AG20443 (cell line): Measurements from ENCODE around the gene PROZ.
A peak's percentile ranks its signal among the peaks of the same experiment; 100 is the strongest.

Experiments
- DNase-seq: peaks from one replicate; pipeline ENCODE4 v3.0.0; 2012; ENCODE audit warnings: low spot score, mixed read lengths

Gene PROZ

DNA sequence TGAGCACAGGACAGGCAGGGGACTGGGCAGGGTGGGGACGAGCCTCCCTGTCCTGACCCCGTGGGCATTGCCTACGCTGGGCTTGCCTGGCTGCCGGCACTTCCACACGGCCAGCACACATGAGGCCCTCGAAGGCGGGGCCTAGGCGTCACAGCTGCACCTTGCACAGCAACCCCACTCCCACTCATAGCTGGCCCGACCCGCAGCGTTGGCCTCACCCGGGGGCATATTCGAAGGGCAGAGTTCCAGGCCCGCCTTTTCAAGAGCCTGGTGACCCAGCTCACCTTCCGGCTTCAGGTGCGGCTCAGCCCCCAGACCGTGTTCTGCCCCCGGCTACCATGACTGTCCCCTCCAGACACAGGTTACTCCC, 16.9 kb upstream of the PROZ start:
- no peak for DNase-seq

DNA sequence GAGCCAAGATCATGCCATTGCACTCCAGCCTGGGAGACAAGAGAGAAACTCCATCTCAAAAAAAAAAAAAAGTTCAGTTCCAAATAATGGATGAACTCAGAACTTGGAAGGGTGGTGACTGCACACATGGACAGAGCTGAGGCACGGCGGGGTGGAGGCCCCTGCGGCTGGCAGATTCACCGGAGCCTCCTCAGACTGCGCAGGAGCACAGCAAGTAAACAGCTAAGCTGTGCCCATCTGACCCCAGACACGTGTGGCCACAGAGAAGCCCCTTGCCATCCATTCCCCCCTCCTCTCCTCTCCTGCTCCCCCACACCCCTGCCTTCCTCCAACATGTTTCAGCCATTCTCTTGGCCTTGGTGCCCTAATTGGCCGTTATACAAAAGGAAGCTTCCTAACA, 15.6 kb upstream of the PROZ start:
- DNase-seq: peak; percentile 50

DNA sequence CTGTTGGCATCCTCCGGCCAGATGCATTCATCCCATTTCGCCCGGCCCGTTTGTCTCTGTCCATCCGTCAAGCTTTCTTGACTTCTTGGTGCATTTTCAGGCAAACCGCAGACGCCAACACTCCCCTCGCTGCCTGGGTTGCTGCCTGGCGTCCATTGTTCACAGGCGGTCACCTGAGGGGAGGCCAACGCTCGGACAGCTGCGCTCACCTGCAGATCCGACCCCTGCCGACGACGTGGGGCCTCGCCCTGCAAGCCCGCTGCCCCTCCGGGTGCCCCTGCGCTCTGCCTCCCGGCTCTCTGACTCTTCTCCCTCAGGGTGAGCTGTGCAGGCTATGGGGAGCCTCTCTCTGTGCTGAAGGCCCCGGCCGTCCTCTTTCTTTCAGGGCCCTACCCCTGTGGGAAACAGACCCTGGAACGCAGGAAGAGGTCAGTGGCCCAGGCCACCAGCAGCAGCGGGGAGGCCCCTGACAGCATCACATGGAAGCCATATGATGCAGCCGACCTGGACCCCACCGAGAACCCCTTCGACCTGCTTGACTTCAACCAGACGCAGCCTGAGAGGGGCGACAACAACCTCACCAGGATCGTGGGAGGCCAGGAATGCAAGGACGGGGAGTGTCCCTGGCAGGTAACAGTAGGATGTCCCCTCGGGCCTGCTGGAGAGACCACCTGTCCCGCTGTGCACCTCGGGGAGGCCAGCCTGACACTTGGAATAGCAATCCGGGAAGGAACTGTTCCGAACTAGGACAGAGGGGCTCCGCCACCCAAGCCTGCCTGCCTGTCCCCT, 14.8 kb upstream of the PROZ start:
- DNase-seq: no peak

DNA sequence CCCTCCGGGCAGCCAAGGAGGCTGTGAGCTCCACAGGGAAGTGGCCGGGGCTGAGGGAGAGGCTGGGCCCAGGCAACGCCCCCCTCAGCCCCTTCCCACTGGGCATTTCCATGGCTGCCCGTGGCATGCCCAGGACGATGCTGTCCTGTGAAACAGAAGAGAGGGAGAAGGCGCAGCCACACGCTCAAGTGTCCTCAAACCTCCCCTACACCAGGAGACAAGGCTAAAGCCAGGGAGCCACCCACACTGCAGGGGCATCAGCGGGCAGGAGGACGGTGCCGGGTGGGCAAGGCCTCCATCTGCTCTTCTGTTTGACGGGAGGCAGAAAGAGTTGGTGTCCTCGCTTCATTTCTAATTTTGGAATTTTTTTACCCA, 14.2 kb upstream of the PROZ start:
- no peak for DNase-seq

DNA sequence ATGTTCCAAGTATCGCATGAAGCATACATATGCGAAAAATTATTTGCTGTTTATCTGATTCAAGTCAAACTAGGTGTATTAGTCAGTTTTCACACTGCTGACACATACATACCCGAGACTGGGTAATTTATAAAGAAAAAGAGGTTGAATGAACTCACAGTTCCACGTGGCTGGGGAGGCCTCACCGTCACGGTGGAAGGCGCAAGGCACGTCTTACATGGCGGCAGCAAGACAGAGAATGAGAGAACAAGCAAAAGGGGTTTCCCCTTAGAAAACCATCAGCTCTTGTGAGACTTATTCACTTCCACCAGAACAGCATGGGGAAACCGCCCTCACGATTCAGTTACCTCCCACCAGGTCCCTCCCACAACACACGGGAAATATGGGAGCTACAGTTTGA, 13.0 kb upstream of the PROZ start:
- DNase-seq: no peak

DNA sequence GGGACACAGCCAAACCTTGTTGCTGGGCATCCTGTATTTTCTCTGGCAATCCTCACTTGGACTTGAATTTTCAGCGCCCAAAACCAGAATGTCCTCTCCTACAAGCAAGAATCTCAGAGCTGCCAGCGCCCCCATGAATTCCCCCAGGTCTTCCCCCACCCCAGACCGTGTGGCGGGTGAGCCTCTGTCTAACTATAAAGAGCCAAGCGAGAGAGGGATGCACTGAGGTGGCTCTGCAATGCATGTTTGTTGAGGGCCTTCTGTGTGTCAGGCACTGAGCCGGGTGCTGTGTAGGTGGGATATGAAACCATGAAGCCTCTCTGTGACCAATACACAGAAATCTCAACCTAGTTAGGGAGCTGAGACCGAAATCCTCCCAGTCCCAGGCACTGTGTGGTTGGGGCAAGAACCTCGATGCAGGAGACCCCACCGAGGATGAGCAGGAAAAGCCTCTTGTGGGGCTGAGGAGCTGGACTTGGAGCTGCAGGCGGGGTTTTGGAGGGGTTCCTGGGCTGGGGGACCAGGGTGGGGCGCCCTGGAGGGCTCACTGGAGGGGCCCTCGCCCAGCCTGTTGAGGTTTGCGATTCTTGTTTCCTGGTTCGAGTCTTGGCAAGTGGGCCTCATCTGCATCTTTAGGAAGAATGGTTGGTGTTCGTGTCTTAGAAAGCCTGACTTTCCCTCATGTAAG, 12.4 kb upstream of the PROZ start:
- no peak for DNase-seq

DNA sequence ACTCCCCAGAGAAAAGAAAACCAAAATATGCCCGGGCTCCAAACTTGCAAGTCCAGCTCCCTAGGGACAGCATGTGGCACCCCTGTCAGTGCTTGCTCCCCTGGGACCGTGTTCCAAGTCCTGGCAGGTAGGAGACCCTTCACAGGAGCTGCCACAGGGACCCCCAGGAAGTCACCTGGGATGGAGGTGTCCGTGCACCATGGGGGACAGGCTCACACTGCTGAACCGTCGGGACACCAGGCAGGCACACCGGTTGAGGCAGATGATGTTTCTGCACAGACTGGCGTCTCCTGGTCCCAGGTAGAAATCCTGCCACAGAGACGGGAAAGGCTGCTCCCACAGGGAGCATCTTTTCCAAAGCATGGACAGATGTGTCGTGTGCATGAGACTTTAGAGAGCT, 11.7 kb upstream of the PROZ start:
- DNase-seq: no peak

DNA sequence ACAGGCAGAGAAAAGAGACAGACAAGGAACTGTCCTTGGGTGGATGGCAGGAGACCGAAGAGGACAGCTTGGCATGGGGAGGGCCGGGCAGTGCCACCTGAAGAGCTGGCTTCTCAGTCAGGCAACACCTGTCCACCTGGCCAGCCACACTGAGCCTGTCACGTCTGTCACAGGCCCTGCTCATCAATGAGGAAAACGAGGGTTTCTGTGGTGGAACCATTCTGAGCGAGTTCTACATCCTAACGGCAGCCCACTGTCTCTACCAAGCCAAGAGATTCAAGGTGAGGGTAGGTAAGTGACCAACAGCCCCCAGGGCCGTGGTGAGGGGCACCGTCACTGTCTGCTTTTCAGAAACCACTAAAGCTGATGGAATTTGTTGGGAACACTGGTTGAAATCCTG, 11.2 kb upstream of the PROZ start:
- no peak for DNase-seq

DNA sequence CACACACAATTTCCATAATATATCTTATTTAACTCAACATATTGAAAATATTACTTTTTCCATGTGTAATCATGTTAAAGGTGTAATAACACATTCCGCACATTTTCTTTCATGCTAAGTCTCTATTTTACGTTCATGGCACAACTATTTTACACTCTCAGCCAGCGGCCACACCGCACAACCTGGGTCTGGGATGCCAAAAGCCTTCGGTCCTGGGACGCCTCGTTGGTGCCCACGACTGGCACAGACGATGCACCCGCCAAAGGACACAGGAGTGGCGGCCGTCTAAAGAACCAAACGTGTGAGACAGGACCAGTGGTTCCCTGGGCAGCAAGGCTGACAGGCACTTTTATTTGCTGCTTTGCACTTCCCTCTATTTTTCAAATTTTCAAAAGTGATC, 10.0 kb upstream of the PROZ start:
- no peak for DNase-seq

DNA sequence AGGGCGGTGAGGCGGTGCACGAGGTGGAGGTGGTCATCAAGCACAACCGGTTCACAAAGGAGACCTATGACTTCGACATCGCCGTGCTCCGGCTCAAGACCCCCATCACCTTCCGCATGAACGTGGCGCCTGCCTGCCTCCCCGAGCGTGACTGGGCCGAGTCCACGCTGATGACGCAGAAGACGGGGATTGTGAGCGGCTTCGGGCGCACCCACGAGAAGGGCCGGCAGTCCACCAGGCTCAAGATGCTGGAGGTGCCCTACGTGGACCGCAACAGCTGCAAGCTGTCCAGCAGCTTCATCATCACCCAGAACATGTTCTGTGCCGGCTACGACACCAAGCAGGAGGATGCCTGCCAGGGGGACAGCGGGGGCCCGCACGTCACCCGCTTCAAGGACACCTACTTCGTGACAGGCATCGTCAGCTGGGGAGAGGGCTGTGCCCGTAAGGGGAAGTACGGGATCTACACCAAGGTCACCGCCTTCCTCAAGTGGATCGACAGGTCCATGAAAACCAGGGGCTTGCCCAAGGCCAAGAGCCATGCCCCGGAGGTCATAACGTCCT, 9.4 kb upstream of the PROZ start:
- DNase-seq: no peak

DNA sequence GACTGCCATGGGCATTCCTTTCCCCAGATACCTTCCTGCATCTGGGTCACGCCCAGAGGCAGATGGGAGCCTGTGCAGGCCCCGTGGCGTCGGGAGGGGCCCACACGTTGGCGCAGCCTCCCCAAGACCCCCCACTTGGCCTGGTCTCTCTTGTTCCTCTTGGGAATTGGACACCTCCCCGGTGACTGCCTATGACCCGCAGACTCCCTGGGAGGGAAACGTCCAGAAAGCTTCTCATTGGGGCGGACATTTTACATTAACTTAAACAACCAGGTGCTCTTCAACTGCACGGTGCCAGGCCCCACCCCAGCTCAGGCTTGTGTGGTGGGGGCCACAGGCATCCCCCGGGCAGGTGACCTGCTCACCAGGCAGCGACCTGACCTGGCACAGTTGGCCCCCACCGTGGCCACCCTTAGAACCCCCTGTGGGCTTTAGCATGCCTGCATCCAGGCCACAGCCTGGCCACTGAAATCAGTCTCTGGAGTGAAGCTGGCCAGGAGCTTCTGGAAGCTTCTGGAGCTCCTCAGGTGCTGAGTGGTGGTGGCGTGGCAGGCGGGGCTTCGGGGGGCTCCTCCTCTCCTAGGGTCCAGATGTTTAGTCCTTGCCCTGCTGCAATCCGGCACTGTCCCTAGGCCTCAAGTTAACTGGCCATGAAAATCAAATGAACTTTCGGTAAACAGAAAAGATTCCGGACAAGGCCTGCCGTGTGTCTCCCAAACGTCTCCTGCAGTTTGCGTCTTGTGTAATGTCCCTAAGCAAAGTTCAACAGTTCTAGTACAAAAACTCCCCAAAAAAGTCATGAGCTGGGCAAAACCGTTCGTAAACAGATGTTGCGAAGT, 8.5 kb upstream of the PROZ start:
- no peak for DNase-seq

DNA sequence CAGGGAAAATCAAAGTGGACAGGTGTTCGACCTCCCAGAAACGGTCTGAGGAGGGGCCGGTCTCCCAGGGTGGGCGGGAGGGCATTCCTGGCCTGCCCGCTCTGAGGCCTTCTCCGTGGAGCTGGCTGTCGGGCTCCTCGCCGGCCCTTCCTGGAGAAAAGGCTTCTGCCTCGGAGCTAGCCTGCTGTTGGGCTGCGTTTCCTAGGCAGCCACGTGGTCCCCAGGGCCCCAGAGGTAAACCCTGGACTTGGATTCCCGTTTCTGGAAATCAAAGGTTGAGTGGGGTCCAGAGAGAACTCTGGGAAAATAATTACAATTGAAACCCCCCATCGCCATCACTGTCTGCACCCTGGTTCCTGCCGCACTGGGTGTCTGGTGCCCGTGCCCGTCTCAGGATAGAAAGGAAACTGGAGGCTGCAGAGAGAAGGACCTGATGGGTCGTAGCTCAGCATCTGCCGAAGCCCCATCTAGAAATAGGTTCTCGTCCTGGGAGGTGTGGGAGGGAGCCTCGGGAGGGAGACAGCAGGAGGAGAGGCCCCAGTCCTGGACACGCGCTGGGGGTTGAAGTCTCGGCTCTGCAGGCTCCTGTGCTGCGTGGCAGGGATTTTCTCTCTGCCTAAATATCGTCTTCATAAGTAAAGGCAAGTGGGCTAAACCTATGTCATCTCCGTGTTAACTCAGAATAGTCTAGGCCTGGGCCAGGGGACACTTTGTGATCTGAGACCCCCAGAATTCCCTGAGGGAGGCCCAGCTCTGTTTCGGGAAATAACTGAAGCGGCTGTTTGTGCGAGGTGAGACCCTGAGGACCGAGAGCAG, 7.7 kb upstream of the PROZ start:
- no peak for DNase-seq

DNA sequence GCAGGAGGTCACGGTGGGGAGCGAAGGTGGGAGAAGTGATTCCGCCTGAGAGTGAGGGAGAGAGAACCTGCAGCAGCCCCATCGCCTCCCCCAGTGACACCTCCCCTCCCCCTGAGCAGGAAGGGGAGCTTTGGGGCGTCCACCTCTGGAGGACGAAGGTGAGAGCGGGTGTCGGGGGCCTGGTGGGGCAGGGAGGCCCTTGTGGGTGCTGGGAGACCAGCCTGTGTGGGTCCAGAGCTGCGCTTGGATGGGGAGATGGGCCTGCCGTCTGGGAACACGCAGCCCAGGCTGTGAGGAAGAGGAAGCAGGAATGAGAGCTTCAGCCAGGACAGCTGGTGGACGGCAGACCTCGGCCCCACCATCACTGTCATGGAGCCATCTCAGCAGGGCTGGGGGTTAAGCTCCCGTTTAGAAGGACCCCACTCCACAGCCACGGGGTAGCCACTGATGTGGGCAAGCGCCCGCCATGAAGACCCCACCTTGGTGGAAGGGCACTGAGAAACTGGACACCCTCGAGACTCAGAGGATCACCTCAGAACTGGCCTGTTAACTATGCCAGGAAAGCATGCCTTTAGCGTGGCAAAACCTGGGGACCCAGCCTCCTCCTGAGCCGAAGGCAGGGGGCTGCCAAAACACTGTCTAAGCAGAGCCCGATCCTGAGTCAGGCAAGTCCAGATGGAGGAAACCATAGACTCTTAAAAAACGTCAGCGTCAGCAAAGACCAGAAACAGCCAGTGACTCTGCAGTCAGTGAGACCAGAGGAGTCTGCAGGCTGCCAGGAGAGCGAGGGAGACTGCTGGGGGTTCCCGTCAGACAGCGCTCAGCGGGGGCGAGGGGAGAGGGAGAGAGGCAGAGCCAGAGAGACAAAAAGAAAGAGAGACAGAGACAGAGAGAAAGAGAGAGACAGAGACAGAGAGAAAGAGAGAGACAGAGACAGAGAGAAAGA, 6.4 kb upstream of the PROZ start:
- DNase-seq: peak; percentile 72

DNA sequence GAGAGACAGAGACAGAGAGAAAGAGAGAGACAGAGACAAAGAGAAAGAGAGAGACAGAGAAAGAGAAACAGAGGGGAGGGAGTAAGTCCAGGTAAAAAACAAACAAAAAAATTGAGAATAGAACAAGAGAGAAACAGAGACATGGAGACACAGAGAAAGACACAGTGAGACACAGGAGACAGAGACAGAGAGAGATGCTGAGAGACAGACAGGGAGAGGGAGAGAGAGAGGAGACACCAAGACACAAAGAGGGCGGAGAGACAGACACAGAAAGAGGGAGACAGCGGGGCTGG, 5.8 kb upstream of the PROZ start:
- DNase-seq: no peak

DNA sequence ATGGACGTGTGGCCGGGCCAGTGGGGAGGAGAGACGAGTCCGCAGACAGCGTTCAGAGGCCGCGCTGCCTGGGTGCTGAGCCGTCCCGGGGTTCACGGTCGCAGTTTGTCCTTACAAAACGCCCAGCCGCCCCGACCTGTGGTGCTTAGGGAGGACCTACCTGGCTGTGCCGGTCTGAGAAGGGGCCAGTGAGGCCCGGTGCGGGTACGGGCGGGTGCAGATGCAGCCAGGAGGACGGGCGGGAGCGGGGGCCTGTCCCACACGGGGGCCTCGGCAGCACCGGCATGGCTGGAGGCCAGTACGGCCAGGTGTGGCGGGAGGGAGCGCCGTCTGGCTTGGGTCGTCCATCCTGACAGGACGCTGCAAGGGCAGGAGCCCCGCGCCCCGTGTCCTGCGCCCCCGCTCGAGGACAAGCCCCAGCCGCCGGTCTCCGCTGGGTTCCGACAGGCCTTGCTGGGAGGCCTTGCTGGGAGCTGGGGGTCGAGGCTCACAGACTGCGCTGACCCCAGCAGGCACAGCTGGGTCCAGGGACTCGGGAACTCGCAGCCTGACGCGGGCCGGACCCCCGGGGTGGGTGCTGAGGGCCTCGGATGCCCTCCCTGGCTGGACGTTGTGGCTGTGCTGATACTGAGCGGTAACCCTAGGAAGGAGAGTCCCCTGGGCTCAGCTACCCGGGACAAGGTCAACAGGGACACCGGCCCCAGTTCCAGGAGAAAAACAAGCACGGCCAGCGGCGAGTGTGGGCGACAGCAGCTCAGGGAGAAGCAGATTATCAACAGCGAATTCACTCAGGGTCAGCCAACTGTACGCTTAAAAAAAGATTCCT, 5.3 kb upstream of the PROZ start:
- DNase-seq: peak; percentile 39

DNA sequence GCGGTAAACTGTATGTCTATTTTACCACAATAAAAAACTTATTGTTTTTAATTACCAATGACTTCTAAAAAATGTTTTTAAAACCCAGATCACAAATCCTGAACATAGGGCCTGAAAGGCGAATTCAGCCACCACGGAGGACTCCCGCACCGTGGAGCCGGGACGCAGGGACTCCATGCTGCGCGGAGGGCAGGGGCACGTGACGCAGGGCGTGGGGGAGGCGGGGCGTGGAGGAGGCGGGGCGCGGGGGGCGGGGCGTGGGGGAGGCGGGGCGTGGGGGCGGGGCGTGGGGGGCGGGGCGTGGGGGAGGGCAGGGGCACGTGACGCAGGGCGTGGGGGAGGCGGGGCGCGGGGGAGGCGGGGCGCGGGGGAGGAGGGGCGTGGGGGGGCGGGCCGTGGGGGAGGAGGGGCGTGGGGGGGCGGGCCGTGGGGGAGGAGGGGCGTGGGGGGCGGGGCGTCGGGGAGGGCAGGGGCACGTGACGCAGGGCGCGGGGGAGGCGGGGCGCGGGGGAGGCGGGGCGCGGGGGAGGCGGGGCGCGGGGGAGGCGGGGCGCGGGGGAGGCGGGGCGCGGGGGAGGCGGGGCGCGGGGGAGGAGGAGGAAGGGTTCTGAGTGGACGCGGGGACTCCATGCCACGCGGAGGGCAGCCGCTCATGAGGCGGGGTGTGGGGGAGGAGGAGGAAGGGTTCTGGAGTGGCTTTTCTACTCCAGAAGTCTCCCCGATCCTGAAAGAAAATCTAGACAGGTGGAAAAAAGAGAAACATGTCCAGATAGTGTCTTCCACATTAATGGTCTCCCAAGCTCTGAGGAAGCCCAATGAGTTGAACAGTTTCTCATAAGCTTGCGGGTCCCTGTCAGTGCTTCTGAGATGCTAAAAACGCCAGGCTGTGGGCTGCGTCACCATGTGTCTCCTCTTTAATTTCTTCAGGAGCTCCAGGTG, 4.4 kb upstream of the PROZ start:
- DNase-seq: peak; percentile 91

DNA sequence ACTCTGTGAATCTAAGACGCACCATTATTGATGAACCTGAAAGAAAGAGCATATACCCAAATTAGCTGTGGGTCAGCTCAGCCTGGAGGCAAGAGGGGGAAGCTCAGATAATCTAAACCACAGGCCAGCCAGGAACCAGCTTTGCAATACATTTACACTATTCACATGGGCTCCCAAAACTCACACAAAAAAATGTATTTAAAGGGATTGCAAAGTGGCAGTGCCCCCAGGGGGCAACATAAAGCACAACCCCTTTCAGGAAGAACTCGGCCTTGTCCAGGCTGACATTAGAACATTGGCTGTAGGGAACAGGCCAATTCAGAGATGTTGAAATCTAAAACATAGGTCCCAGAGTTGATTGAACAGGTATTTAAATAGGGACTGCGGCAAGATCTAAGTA, 3.2 kb upstream of the PROZ start:
- no peak for DNase-seq

DNA sequence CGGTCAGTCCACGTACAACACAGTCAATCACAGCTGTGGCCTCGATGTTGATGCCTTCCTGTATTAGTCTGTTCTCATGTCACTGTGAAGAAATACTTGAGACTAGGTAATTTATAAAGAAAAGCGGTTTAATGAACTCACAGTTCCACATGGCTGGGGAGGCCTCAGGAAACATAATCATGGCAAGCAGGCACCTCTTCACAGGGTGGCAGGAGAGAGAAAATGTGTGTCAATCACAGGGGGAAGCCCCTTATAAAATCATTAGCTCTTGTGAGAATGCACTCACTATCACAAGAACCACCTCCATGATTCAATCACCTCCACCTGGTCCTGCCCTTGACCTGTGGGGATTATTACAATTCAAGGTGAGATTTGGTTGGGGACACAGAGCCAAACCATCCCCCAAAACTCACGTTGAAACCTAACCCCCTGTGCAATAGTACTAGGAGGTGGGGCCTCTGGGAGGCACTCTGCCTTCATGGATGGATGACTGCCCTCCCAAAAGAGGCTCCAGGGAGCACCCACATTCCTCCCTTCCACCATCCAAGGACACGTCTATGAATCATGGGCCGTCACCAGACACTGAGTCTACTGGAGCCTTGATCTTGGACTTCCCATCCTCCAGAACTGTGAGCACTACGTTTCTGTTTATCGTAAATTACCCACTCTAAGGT, 2.3 kb upstream of the PROZ start:
- no peak for DNase-seq
